HUES6 (cell line): ENCODE results near the gene SLC35B1.
"Not testable (repeated sequence)": the region's sequence is repeated elsewhere in the genome, so short reads cannot be mapped to it uniquely, and the experiment has no call there.

ENCODE experiments used
- H3K27ac ChIP-seq: 2 replicates; pipeline ENCODE4 v1.7.0; 2013; ENCODE audit warnings: low read depth, mild to moderate bottlenecking, low read length, inconsistent platforms
- H3K27me3 ChIP-seq: 2 replicates; pipeline ENCODE4 v1.6.1; 2013; ENCODE audit warnings: low read length; ENCODE audit not compliant: control insufficient read depth, insufficient read depth
- H3K36me3 ChIP-seq: 2 replicates; pipeline ENCODE4 v1.6.1; 2013; ENCODE audit warnings: low read length; ENCODE audit not compliant: control insufficient read depth, insufficient read depth
- H3K4me1 ChIP-seq: 2 replicates; pipeline ENCODE4 v1.6.1; 2013; ENCODE audit warnings: low read length; ENCODE audit not compliant: control insufficient read depth, insufficient read depth
- H3K4me3 ChIP-seq: 2 replicates; pipeline ENCODE4 v1.5.1; 2013; ENCODE audit warnings: low read depth, low read length
- H3K9ac ChIP-seq: one replicate; pipeline ENCODE4 v1.6.1; 2013; ENCODE audit warnings: mild to moderate bottlenecking, low read length
- H3K9me3 ChIP-seq: 2 replicates; pipeline ENCODE4 v1.6.1; 2013; ENCODE audit warnings: low read depth, low read length; ENCODE audit not compliant: control insufficient read depth, insufficient read depth

SLC35B1 gene

GRCh38 chr17:49730785-49731434 lies 23.1 kb upstream of the SLC35B1 start:
- H3K36me3 ChIP-seq = peaks cover 12% of the 10 kb centered on the region
- no peak overlapping the region for H3K4me3 ChIP-seq
- no peaks in the 10 kb centered on the region for H3K4me1 ChIP-seq
- no peak overlapping the region for H3K9ac ChIP-seq
- H3K27me3 ChIP-seq = no peaks in the 10 kb centered on the region
- no peak overlapping the region for H3K27ac ChIP-seq
- H3K9me3 ChIP-seq = no peaks in the 10 kb centered on the region

- Histone ChIP-seq H3K9me3 (no peaks in the 10 kb centered on the region), H3K36me3 (peaks cover 18% of the 10 kb centered on the region), H3K4me1 (no peaks in the 10 kb centered on the region), H3K27ac (no peak overlapping the region), H3K9ac (no peak overlapping the region), H3K27me3 (no peaks in the 10 kb centered on the region), H3K4me3 (no peak overlapping the region)
These were observed 22.5 kb upstream of the SLC35B1 start for GRCh38 chr17:49730078-49730784.

GRCh38 chr17:49729069-49729468 lies 21.3 kb upstream of the SLC35B1 start:
- no peaks in the 10 kb centered on the region for H3K9me3 ChIP-seq
- H3K9ac ChIP-seq = no peak overlapping the region
- H3K4me1 ChIP-seq = no peaks in the 10 kb centered on the region
- no peak overlapping the region for H3K4me3 ChIP-seq
- no peaks in the 10 kb centered on the region for H3K27me3 ChIP-seq
- H3K27ac ChIP-seq = no peak overlapping the region
- H3K36me3 ChIP-seq = peaks cover 20% of the 10 kb centered on the region

DNA sequence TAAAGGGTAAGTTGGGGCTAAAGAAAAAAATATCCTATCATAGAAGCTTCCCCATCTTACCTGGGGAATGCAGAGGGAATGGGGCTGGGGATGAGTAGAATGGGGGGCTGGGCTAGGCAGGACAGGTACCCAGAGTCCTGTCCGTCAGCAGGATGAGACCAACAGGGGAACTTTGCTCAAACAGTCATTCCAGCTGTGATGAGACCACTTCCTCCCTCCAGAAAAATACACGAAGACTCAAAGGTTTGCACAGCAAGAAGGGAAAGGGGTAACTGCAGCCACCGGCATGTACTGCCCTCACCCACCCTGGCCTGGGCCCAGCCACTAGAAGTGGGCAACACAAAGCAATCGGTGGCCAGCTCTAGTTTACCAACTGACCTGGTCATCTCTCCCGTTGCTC lies 20.7 kb upstream of the SLC35B1 start:
- Histone ChIP-seq H3K9ac (no peak overlapping the region), H3K4me1 (no peaks in the 10 kb centered on the region), H3K9me3 (no peaks in the 10 kb centered on the region), H3K27me3 (no peaks in the 10 kb centered on the region), H3K36me3 (peaks cover 20% of the 10 kb centered on the region), H3K27ac (no peak overlapping the region), H3K4me3 (no peak overlapping the region)

GRCh38 chr17:49727380-49727779 lies 19.6 kb upstream of the SLC35B1 start:
- Histone ChIP-seq H3K36me3 (peaks cover 20% of the 10 kb centered on the region), H3K4me1 (no peaks in the 10 kb centered on the region), H3K27me3 (no peaks in the 10 kb centered on the region), H3K9me3 (no peaks in the 10 kb centered on the region), H3K9ac (no peak overlapping the region), H3K27ac (no peak overlapping the region), H3K4me3 (no peak overlapping the region)

GRCh38 chr17:49725452-49726130 lies 17.8 kb upstream of the SLC35B1 start:
- Histone ChIP-seq H3K4me1 (no peaks in the 10 kb centered on the region), H3K9ac (no peak overlapping the region), H3K9me3 (no peaks in the 10 kb centered on the region), H3K4me3 (no peak overlapping the region), H3K27ac (no peak overlapping the region), H3K36me3 (peaks cover 32% of the 10 kb centered on the region), H3K27me3 (no peaks in the 10 kb centered on the region)

DNA sequence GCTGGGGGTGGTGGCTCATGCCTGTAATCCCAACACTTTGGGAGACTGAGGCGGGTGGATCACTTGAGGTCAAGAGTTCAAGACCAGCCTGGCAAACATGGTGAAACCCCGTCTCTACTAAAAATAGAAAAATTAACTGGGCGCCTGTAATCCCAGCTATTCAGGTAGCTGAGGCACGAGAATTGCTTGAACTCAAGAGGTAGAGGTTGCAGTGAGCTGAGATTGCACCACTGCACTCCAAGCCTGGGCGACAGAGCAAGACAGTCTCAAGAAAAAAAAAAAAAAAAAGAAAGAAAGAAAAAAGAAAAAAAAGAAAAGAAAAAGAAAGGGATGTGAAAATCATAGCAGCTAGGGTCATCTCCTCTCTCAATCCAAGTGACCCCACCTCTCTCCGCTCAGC lies 16.8 kb upstream of the SLC35B1 start:
- H3K4me1 ChIP-seq, H3K4me3 ChIP-seq, H3K27me3 ChIP-seq, H3K27ac ChIP-seq, H3K9ac ChIP-seq, H3K9me3 ChIP-seq: not testable (repeated sequence)
- peaks cover 40% of the 10 kb centered on the region for H3K36me3 ChIP-seq

DNA sequence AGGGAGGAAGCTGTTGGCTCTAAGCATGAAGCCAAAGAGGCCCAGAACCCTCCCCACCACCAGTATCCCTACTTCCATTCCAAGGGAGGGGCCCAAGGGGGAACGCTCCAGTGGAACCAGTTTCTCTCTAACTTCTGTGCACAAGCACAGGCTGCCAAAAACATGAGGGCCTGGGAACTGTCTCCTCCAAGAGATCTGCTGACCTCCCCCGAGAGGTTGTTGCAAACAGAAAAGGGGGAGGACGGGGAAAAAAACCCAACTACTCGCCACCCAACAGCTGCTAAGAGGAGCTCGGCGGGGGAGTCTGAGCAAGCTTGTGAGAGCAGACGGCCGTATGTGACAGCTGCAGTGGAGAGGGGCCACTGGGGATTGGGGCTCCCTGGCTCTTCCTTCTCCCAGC lies 15.7 kb upstream of the SLC35B1 start:
- Histone ChIP-seq H3K4me3 (no peak overlapping the region), H3K9me3 (no peaks in the 10 kb centered on the region), H3K4me1 (no peaks in the 10 kb centered on the region), H3K9ac (no peak overlapping the region), H3K27me3 (no peaks in the 10 kb centered on the region), H3K27ac (no peak overlapping the region), H3K36me3 (peaks cover 46% of the 10 kb centered on the region)

GRCh38 chr17:49722066-49722465 lies 14.3 kb upstream of the SLC35B1 start:
- H3K27ac ChIP-seq = no peak overlapping the region
- H3K4me1 ChIP-seq = no peaks in the 10 kb centered on the region
- no peaks in the 10 kb centered on the region for H3K9me3 ChIP-seq
- peaks cover 60% of the 10 kb centered on the region for H3K36me3 ChIP-seq
- H3K27me3 ChIP-seq = no peaks in the 10 kb centered on the region
- no peak overlapping the region for H3K9ac ChIP-seq
- H3K4me3 ChIP-seq = no peak overlapping the region

GRCh38 chr17:49717371-49717861 lies 9.7 kb upstream of the SLC35B1 start:
- H3K4me1 ChIP-seq = no peaks in the 10 kb centered on the region
- no peaks in the 10 kb centered on the region for H3K9me3 ChIP-seq
- H3K27ac ChIP-seq = no peak overlapping the region
- H3K9ac ChIP-seq = no peak overlapping the region
- H3K36me3 ChIP-seq = peaks cover 82% of the 10 kb centered on the region
- H3K4me3 ChIP-seq = no peak overlapping the region
- H3K27me3 ChIP-seq = no peaks in the 10 kb centered on the region
